Aorta (tissue), 5 donors: Measurements from ENCODE around the gene INO80C. TPM values are rescaled to one million over a fixed set of nuclear protein-coding genes. Genes with fewer than 3 reads are reported as not detected.
A peak's percentile ranks its signal among the peaks of the same experiment; 100 is the strongest.

Experiments used
- ATAC-seq: fragments of 200-7000 bp; cut with Tn5 transposase; one replicate; pipeline ENCODE4 v1.9.1; 2022; ENCODE audit warnings: moderate library complexity; ENCODE audit not compliant: low FRiP score
- DNase-seq, 2 donors: peaks; one replicate each; pipeline ENCODE4 v3.0.0-alpha.2; 2020
- H3K27ac ChIP-seq, 2 donors: one replicate each; pipeline ENCODE4 v1.5.1; 2013; ENCODE audit warnings: low read length in 2 of 2, mild to moderate bottlenecking in 2 of 2, moderate library complexity in 2 of 2, control low read depth in 1 of 2, inconsistent platforms in 1 of 2, low read depth in 1 of 2
- H3K27me3 ChIP-seq, 2 donors: one replicate each; pipeline ENCODE4 v1.6.1; 2013; ENCODE audit warnings: control low read depth in 1 of 2, low read length in 1 of 2, mild to moderate bottlenecking in 1 of 2, moderate library complexity in 1 of 2; ENCODE audit not compliant: insufficient read depth in 2 of 2, control insufficient read depth in 1 of 2
- H3K36me3 ChIP-seq, 2 donors: one replicate each; pipeline ENCODE4 v1.6.1; 2013; ENCODE audit warnings: control low read depth in 1 of 2, low read length in 1 of 2, mild to moderate bottlenecking in 1 of 2; ENCODE audit not compliant: insufficient read depth in 2 of 2, control insufficient read depth in 1 of 2
- H3K4me1 ChIP-seq, 2 donors: one replicate each; pipeline ENCODE4 v1.6.1; 2013; ENCODE audit warnings: low read length in 2 of 2, control low read depth in 1 of 2, mild to moderate bottlenecking in 1 of 2, moderate library complexity in 1 of 2; ENCODE audit not compliant: insufficient read depth in 2 of 2, control insufficient read depth in 1 of 2
- H3K4me3 ChIP-seq, 2 donors: one replicate each; pipeline ENCODE4 v1.5.1; 2013; ENCODE audit warnings: low read length in 2 of 2, control low read depth in 1 of 2, mild to moderate bottlenecking in 1 of 2
- H3K9me3 ChIP-seq: one replicate; pipeline ENCODE4 v1.6.1; 2013; ENCODE audit warnings: mild to moderate bottlenecking, low read length; ENCODE audit not compliant: control insufficient read depth
- WGBS, 2 donors: extraction: QIAGEN DNeasy Blood & Tissue Kit; methylation state at CpG; one replicate each; pipeline ENCODE4 v1.1.7; 2013; 5-methylcytosine and 5-hydroxymethylcytosine counted together
- intact Hi-C, 2 donors: fragments of 100-400 bp; cut with DNase I; formaldehyde crosslinking; loops; one replicate each; pipeline versions ENCODE4 v1.14.2 to v1.15.0; 2022
- polyA plus RNA-seq, 2 donors: library from polyadenylated mRNA; stranded (reverse); fragments of 200-250 nt; gene quantifications; one replicate each; pipeline ENCODE4 v1.2.3, GENCODE V29; 2013
- total RNA-seq, 2 donors: library from RNA; stranded (reverse); fragmentation: NEBNext Ultra II Directional; extraction: Animal tissue kit (Norgen Biotek cat#: 25700); gene quantifications; one replicate each; pipeline ENCODE4 v1.2.1, GENCODE V29; 2021
- donor health status: healthy with polysubstance abuse.
- donor health status: Bipolar disorder and iron deficiency.
- donor health status: DM: no; HTN: no; CAD: no.
- donor health status: DM: no; HTN: no; CAD: no.
- donor health status: DM: yes; HTN: yes; CAD: no.

INO80C gene
- total and polyA plus RNA-seq, 4 donors: 16.8 to 23.1 (median 18.8) TPM

GRCh38 chr18:35514752-35515459, 17.1 kb upstream of the INO80C start:
- ATAC-seq: no peak
- WGBS, 2 donors: 93 to 94% methylated on average over 7 of the region's 7 CpGs
- DNase-seq: no peak
- no peak overlapping the region for H3K27ac ChIP-seq
- intact Hi-C loops: no loop called here
- H3K9me3 ChIP-seq: no peaks in the 10 kb centered on the region
- H3K4me3 ChIP-seq: no peak overlapping the region
- H3K36me3 ChIP-seq: no peaks in the 10 kb centered on the region
- H3K4me1 ChIP-seq: no peaks in the 10 kb centered on the region
- H3K27me3 ChIP-seq: no peaks in the 10 kb centered on the region

- WGBS, 2 donors: 94 to 99% methylated on average over 2 of the region's 2 CpGs
- Histone ChIP-seq H3K27ac (no peak overlapping the region), H3K4me1 (no peaks in the 10 kb centered on the region), H3K9me3 (no peaks in the 10 kb centered on the region), H3K27me3 (no peaks in the 10 kb centered on the region), H3K36me3 (no peaks in the 10 kb centered on the region), H3K4me3 (no peak overlapping the region)
- intact Hi-C loops: no loop called here
- ATAC-seq (no peak), DNase-seq (no peak)
Observed at GRCh38 chr18:35514283-35514682, 16.5 kb upstream of the INO80C start.

DNA sequence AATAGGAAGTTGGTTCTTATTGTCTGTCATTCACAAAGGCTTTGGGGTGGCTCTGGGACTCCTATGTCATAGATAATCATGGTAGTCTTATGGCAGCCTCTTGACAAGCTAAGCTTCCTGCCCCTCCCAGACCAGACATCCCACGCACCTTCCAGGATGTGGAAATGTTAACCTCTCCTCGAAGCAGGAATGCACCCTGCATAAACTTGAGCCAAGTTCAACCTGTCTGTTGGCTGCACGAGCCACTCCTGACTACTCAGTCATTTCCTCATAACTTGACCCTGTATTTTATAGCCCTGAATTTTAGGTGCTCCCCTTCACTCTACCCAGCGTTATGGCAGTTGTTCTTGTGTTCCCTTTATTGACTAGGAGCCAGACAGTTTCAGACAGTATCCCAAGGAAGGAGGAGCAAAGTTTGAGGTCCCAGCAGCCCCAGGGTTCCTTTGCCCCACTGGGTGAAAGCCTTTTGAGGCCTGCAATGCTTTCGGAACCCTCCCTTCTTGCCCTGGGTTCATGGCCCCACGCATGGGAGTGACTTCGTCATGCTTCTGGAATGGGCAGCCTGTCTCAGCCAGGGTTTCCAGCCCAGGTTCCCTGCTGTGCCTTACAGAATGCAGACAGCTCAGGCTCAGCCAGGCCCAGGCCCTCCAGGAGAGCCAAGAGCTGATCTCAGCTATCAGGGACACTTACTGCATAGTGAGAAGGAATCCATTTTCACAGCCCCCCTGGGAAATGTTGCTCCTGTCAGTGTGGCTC, 15.6 kb upstream of the INO80C start:
- H3K9me3 ChIP-seq: no peaks in the 10 kb centered on the region
- H3K36me3 ChIP-seq: no peaks in the 10 kb centered on the region
- H3K27me3 ChIP-seq: no peaks in the 10 kb centered on the region
- intact Hi-C loops: no loop called here
- H3K4me3 ChIP-seq: no peak overlapping the region
- DNase-seq: peak; percentile 82 to 88
- WGBS, 2 donors: 42 to 47% methylated on average over 7 of the region's 7 CpGs
- peak overlapping the region in 1 of 2 donors; percentile 52 for H3K27ac ChIP-seq
- ATAC-seq: peak; percentile 80
- no peaks in the 10 kb centered on the region for H3K4me1 ChIP-seq

- Histone ChIP-seq H3K4me1 (no peaks in the 10 kb centered on the region), H3K36me3 (no peaks in the 10 kb centered on the region), H3K27ac (no peak overlapping the region), H3K9me3 (no peaks in the 10 kb centered on the region), H3K27me3 (no peaks in the 10 kb centered on the region), H3K4me3 (no peak overlapping the region)
- 93 to 97% methylated on average over 2 of the region's 2 CpGs for WGBS, 2 donors
- DNase-seq (no peak), ATAC-seq (no peak)
- intact Hi-C loops: no loop called here
Observed at GRCh38 chr18:35512761-35513160, 15.0 kb upstream of the INO80C start.

GRCh38 chr18:35511833-35512232, 14.1 kb upstream of the INO80C start:
- Histone ChIP-seq H3K4me3 (no peak overlapping the region), H3K4me1 (no peaks in the 10 kb centered on the region), H3K9me3 (no peaks in the 10 kb centered on the region), H3K27me3 (no peaks in the 10 kb centered on the region), H3K27ac (no peak overlapping the region), H3K36me3 (no peaks in the 10 kb centered on the region)
- intact Hi-C loops: no loop called here
- 82 to 88% methylated on average over 1 of the region's 1 CpG for WGBS, 2 donors
- ATAC-seq (no peak), DNase-seq (no peak)

- DNase-seq (no peak), ATAC-seq (no peak)
- intact Hi-C loops: no loop called here
- Histone ChIP-seq H3K36me3 (no peaks in the 10 kb centered on the region), H3K27me3 (no peaks in the 10 kb centered on the region), H3K9me3 (no peaks in the 10 kb centered on the region), H3K4me1 (no peaks in the 10 kb centered on the region), H3K4me3 (no peak overlapping the region), H3K27ac (no peak overlapping the region)
- WGBS, 2 donors: 21 to 28% methylated on average over 2 of the region's 2 CpGs
Observed at GRCh38 chr18:35511428-35511827, 13.7 kb upstream of the INO80C start.

DNA sequence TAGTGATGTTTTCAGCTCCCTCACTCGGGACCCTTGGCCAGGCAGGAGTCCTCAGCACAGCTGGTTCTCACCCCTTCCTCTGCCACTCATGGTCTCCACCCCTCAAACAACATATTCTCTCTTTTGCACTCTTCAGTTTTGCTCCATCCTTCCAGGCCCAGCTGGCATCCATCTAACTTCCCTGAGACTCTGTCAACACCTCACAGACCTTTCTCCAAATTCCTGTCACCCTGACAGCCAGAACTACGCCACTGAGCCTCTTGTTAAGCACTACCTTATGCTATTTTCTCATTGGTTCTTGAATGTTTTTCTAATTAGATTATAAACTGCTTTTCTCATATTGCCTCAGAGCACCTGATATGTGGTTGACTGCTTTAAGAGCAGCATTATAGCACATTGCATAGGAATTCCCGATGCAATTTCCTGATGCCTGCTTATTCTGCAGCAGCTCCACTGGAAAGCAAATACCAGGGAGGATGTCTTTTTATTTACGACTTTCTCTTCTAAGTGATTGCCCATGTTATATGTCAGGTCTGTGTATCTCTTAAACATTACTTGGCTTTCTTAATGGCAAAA, 12.4 kb upstream of the INO80C start:
- WGBS, 2 donors: 58 to 59% methylated on average over 4 of the region's 4 CpGs
- no peaks in the 10 kb centered on the region for H3K36me3 ChIP-seq
- H3K27ac ChIP-seq: no peak overlapping the region
- no peak for DNase-seq
- intact Hi-C loops: no loop called here
- no peak for ATAC-seq
- no peak overlapping the region for H3K4me3 ChIP-seq
- no peaks in the 10 kb centered on the region for H3K27me3 ChIP-seq
- H3K4me1 ChIP-seq: no peaks in the 10 kb centered on the region
- H3K9me3 ChIP-seq: no peaks in the 10 kb centered on the region

DNA sequence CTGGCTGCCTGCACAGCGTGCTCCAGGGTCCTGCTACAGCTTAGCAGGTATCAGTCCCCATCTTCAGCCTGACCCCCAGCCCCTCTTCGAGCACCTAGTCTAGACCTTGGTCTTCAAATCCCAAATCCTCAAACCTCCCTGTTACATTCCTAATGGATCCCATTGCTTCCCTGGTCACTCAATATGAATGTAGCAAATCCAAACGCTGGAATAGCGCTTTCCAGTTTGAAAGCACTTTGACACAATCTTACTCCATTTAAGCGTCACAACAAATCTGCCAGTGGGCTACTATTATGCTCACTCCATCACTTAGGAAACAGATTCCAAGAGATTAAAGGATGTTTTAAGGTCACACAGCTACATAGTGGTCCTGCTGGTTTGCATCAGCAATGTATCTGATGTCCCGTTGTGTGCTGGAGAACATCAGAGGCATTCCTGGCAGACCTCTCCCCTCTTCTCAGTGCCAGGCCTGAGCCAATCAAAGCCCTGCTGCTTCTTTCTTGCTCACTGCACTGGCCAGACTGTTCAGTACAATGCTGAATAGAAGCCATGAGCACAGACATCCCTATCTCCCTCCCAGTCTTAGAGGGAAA, 11.1 kb upstream of the INO80C start:
- DNase-seq: no peak
- Histone ChIP-seq H3K4me1 (no peaks in the 10 kb centered on the region), H3K27me3 (no peaks in the 10 kb centered on the region), H3K36me3 (no peaks in the 10 kb centered on the region), H3K4me3 (no peak overlapping the region), H3K9me3 (no peaks in the 10 kb centered on the region), H3K27ac (no peak overlapping the region)
- 79 to 88% methylated on average over 6 of the region's 6 CpGs for WGBS, 2 donors
- no peak for ATAC-seq
- intact Hi-C loops: no loop called here
